ENCODE results near the gene HSPA9. TPM values are rescaled to one million over a fixed set of nuclear protein-coding genes. Genes with fewer than 3 reads are reported as not detected.

The HSPA9 gene
- total RNA-seq, 1 donor from 2014 or later = 297 TPM

DNA sequence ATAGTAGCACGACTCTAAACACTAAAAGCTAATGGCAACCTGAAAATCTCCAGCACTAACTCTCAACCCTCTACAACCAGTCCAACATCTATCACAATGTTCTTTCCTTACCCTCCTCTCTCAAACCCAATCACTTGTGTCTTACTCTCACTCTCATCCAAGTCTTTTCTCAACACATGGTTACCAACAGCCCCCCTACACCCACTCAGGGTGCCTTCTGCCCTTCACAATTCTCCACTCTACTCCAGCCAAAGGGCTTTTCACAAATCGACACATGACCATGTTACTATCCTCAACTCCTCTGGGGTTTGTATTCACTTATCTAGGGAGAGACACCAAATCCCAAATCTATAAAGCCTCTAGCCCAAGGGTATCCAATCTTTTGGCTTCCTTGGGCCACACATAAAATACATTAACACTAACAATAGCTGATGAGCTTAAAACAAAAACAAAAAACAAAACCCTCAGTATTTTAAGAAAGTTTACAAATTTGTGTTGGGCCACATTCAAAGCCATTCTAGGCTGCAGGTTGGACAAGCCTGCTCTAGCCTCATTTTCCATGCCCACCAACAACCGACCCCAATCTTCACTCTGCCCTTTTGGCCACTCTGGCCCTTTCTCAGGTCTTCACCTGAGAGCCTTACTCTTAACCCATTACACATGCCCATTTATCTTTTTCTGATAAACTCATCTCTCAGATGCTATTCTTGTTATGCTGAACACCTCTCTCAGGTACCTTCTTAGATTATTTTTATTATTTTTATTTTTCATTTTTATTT, 11.7 kb downstream of the HSPA9 start:
- no peak for DNase-seq (ENCODE audit: low read depth, low spot score)

DNA sequence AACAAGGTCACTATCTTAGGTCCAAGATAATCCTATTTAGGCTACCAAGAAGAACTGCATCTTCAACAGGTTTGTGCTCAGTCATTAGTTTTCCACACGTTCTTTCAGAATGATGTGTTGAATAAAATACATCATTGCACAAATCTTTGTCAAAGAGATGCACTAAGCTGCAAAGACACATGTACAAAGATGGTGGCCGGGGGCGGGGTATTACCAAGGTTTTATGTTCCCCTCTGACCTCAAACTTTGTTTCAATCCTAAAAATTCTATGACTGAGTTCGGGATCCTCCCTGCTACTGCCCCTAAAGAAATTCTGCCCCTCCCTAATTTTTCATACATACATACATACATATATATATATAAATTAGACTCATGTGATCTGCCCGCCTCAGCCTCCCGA, 14.2 kb downstream of the HSPA9 start:
- no peak for DNase-seq (ENCODE audit: low read depth, low spot score)

DNA sequence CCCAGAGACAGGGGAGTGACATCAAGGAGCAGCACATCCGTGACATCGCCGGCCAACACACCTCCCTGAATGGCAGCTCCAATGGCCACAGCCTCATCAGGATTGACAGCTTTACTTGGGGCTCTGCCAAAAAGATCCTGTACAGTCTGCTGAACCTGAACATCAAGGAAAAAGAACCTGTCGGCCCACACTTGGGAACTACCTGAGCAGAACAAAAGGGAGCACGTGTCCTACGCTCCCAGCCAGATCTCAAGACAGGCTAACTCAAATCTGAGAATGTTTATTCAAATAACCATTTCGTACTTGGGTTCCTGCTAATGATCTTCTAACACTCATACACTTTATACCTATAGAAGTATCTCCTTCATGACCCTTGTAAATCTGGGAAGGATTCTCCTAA, 15.3 kb downstream of the HSPA9 start:
- DNase-seq (ENCODE audit: low read depth, low spot score) = no peak

DNA sequence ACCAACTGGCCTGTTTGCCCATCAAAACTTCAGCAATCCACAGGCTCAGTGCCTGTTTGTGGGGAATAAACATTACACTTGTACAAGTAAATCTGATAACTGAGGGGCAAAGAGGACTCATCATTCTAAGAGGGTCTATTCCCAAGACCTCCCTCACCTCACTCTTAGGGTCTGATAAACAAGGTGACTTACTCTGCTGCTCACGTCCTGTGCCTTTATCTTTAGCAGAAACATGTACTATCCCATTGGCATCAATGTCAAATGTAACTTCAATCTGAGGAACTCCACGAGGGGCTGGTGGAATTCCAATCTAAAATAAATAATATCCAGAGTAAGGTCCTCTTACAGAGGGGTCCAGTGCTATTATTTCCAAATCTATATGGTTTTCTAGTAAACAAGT, 17.5 kb downstream of the HSPA9 start:
- DNase-seq (ENCODE audit: low read depth, low spot score) = no peak

DNA sequence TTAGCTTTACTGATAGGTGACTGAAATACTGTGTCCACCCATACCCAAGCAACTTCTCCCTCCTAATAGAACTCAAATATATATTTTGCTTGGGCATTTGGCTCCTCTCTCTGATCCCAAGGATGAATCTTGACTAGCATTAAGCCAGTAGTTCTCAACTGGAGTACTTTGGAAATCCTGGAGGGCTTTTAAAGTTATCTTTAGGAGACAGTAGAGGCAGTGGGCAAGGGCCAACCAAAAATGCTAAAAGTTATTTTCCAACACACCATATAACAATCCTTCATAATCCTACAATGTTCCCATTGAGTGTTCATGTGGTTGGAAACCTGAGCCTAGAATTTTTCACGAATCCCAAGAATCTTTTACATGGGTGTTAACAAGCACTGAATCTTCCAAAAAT, 21.1 kb downstream of the HSPA9 start:
- no peak for DNase-seq (ENCODE audit: low read depth, low spot score)

DNA sequence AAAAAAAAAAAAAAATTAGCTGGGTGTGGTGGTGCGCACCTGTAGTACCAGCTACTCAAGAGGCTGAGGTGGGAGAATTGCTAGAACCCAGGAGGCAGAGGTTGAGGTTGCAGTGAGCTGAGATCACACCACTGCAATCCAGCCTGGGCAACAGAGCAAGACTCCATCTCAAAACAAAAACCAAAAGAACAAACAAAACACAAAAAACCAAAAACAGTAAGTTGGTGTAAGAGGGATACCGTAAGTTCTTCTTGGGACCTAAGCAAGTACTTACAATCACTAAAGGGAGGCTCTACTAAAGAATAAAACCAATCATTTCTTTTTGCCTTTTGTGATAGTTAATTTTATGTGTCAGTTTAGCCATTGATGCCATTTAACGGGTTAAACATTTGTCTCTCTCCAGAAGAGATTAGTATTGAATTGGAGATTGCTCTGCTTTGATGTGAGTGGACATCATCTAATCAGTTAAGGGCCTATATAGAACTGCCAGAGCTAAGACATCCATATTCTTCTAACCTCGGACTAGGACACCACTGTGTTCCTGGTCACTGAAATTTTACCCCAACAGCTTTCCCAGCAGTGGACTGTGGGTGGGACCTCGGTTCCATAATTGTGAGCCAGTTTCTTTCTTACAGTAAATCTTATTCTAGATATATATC, 21.6 kb downstream of the HSPA9 start:
- no peak for DNase-seq (ENCODE audit: low read depth, low spot score)

DNA sequence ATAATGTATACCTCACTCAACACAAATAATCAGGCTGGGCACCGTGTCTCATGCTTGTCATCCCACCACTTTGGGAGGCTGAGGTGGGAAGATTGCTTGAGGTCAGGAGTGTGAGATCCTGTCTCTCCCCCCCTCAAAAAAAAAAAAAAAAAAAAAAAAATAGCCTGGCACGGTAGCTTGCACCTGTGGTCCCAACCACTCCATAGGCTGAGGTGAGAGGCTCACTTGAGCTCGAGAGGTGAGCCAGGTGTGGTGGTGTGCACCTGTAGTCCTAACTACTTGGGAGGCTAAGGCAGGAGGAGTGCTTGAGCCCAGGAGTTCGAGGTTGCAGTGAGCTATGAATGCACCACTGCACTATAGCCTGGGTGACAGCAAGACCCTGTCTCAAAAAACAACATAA, 22.5 kb downstream of the HSPA9 start:
- no peak for DNase-seq (ENCODE audit: low read depth, low spot score)

DNA sequence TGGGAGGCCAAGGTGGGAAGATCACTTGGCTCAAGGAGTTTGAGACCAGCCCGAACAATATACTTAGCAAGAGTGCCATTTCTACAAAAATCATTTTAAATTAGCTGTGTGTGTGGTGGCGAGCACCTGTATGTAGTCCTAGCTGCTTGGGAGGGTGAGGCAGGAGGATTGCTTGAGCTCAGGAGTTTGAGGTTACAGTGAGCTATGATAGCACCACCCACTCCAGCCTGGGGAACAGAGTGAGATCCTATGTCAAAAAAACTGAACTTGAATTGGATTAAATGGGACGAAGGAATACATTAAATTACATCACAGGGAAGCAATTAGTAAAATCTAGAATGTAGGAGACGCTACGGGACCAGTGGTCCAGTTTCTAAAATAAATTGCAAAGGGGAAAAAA, 25.8 kb downstream of the HSPA9 start:
- DNase-seq (ENCODE audit: low read depth, low spot score) = no peak

DNA sequence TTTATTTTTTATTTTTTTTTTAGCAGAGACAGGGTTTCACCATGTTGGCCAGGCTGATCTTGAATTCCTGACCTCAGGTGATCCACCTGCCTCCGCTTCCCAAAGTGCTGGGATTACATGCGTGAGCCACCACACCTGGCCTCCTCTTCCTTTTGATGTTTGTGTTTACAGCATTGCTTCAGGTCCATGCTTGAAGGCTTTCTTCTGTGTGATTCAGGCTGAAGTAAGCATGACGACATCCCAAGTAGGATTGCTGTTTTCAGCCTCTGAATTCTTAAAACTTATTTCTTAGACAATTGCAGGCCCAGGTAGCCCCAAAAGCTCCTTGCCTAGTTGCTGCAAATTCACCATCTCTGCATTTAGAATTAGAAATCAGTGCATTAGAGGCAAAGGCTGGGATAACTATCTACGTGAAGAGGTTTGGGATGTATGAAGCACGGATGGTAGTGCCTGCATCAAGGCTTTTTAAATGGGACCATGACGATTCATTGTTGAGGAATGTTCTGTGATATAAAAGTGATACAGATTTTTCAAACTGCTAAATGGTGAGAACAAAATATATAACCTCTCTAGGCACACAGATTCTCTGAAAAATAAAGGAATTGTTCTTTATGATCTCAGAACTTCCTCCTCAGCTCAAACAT, 29.2 kb downstream of the HSPA9 start:
- no peak for DNase-seq (ENCODE audit: low read depth, low spot score)

DNA sequence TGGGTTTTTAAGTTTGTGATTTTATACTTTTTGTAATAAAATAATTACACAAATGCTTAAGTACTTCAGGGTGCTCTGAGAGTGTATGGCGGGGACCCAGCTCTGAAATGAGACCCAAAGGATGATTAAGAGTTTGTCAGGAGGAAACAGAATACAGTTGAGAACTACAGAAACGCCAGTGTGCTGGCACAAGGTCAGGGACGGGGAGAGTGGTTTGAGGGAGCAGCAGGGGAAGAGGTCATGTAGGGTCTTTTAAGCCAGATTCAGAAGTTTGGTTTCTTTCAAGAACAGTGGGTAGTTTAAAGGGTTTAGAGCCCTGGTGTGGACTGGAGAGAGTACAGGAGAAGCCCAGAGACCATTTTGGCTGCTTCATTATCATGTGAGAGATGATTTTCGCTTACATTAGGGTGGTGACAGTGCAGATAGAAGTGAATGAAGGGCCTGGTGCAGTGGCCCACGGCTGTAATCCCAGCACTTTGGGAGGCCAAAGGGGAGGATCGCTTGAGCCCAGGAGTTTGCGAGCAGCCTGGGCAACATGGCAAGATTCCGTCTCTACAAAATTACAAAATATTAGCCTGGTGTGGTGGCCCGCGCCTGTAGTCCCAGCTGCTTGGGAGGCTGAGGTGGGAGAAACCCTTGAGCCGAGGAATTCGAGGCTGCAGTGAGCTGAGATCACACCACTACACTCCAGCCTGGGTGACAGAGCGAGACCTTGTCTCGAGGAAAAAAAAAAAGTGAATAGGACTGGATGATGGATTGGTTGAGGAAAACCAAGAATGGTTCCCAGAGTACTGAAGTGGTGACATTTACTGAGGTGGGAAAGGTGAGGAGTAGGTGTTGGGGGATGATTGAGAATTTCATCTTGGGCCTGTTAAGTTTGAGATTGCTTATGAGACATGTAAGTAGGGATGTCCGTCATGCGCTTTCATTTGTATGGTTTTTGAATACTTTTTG, 30.7 kb downstream of the HSPA9 start:
- DNase-seq (ENCODE audit: low read depth, low spot score) = no peak

DNA sequence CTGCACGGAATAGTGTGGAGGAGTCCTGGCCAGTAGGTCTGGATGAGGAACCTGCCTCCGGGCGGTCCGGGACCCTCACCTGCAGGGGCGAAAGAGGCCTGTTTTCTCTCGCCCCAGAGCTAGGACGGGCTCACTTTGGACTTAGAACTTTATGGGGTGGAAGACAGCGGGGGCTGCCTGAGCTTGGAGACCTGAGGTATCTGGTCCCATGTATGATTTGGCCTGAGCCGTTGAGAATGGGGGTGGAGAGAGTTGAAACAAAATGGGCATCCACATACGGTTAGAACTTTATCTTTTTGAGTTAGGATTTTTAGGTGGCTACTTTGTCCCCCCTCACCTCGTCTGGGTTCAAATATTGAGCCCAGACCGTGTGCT, 31.5 kb downstream of the HSPA9 start:
- no peak for DNase-seq (ENCODE audit: low read depth, low spot score)

DNA sequence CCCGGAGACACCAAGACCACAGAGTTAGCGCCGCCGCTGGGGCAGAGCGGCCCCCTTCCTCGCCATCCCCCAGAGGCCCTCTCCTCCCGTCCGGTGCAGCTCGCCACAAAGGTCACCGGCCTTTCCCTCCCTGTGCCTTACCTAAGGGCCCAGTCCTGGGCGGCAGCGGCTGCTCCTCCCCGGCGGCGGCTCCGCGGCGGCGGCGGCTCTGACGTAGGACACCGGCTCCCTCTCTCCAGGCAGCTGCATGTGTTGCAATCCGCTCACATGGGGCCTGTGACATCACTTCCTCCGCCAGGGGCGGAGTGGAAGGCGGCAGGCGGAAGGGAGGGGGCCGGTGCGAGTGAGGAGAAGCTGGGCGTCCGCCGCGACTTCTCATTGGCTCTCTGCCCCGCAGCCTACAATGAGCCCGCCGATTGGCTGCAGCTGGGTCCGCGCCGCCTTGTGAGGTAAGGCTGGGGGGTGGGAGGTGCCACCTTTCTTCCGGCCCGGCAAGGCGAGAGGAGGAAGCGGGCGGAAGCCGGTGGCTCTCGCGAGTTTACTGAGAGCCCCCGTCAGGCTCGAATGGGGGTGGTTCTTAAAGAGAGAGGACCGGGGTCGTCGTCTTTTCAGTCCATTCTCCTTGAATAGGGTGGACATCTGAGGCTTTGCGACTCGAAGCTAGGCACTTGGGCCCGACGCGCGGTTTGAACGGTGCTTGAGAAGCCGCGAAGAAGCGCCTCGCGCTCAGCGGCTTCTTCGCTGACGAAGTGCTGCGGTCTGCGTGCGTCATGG, 32.1 kb downstream of the HSPA9 start, which contains the start of gene ETF1:
Gene ETF1 (minus strand): TSS at position 281 of the 774 bp plus-strand sequence. CDS start 318 bp downstream, outside the sequence.
- peak; percentile 99 for DNase-seq (ENCODE audit: low read depth, low spot score)

DNA sequence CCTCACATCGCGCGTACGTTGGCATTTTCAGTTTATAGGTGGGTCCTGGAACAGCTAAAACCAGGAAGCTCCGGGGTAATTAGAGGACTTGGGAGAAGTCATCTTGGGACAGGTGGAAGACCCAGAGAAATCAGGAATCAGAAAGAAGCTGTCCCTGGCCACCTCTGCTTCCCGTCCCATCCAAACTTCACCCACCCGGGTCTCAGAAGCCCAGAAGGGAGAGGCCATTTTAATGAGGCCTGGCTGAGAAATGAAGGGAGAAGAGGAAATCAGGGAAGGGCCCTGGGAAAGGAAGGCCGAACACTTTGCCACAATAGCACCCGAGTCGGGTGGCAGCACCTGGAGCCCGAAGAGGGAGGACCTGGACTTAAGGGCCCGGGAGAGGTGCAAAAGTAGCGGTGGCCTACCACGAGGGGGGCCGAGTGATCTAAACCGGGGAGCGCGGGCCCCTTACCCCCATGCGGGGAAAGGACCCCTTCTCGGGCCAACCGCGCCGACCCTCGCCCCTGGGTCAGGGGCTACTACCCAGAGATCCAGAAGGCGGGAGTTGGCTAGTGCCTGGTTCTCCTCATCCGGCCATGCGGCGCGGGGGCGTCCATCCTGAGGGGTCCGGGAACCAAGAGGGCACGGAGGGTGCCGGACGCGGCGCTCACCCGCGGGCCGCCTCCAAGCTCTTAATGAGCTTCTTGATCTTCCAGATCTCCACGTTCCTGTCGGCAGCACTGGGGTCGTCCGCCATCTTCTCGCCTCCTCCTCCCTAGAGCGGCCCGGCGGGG, 32.8 kb downstream of the HSPA9 start:
- DNase-seq (ENCODE audit: low read depth, low spot score) = no peak

DNA sequence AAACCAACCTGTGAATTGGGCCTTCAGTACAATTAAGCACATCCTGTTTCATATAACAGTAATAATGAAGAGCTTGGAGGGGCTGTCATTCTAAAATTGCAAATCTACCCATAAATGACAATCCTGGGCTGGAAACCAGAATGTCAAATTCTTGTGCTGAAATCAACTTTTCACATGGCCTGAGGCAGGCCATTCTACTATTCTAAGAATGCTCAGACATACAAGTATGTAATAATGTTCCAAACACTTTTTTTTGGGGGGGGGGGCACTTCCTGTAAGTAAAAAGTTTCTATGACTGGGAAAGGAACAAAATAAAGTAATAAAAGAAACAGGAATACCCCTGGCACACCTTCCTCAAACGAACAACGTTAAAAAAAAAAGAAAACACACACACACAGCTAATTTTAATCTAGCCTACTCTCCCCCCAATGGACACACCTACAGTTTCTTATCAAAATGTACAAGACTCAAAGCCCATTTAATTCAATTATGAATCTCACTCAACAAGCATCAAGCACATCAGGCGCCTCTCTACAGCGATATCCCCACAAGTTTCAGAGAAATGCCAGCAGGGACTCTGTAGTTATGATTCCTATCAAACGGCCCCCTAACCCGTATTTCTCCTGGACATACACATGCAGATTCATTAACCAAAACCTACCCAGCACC, 33.6 kb downstream of the HSPA9 start:
- DNase-seq (ENCODE audit: low read depth, low spot score) = no peak

DNA sequence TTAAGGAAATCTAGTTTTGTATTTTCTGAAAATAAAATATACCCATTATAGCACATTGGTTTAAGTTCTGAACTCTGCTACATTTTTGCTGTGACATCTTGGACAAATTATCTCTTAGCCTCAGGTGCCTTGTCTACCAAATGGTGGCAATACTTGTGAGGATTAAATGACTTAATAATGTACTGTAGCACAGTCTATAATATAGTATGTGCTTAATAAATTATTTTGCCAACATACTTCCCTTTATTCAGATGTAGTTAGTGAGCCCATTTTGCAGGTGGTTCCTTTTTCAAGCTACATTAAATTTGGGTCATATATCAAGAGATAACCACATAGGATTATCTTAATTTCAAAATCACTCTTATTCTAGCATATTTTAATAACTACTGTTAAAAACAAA, 35.4 kb downstream of the HSPA9 start:
- DNase-seq (ENCODE audit: low read depth, low spot score) = no peak

DNA sequence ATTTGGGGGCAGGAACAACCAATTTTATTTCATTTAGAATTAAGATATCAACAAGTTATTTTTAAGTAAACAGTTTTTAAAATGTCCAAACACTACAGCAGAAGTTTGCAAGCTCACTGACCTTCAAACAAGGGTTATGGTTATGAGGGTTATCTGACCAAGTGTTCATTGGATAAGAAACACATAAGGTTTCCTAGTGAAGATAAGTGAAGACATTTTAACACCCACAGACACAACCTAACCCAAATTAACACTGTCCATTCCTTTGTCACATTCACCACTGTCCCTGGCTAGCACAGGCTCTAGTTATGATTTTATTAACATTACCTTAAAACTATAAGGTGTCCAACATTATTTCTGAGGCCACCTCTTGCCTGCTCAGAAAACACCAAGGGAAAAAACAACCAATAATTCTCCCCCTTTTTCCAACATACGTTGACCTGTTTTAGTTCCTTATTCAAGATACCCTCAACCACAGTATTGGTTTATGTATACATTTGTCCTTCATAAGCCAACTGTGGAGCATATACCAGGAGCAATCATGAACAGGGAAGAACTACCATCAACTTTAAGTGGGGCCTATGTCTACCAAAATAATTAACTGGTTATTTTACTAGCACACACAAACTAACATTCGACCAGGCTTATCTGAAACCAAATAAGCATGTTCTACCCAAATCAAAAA, 36.1 kb downstream of the HSPA9 start:
- no peak for DNase-seq (ENCODE audit: low read depth, low spot score)

DNA sequence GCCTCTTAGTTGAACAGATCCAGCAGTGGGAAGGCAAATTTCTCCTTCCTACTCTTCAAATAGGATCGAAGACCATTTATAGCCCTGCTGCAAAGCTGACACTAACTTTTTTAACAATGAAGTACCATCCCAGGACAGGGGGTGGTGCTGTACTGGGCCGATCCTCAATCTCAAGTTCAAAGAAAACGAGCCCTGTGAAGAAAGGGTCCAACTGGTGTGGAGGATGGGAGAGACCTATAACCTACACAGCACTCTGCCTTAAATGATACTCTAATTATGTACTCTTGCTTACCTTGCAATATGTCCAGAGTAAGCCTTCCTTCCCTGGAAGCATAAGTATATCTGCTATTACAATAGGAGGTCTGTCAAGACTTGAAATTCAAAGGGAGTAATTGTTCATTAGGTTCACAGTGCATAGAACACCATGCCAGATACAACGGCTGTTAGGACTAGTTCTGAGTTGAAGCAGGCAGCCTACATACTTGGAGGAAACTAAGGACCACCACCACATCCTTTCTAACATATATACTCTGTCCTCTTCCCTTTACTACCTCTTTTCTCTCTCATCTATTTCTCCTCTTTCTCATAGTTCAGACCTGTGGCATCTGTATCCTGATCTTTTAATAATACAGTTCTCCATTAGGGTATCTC, 38.4 kb downstream of the HSPA9 start:
- no peak for DNase-seq (ENCODE audit: low read depth, low spot score)

DNA sequence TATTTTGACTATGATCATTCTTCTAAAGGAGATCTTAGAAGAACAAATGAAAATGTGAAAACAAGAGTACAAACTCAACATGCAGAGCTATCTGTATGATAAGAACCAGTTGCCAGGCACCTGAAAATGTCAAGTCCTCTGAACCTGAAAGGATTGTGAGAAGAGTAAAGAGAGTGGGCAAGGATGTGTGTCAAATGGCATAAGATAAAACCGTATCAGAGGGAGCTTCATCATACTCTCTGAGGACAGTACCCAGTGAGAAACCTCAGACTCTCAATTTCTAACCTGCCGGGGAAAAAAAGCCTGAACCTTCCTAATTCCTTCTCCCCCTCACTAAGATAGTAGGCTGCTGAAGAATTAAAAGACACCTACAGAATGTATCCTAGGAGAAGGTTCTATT, 39.0 kb downstream of the HSPA9 start:
- no peak for DNase-seq (ENCODE audit: low read depth, low spot score)

Measured in pulmonary artery endothelial cell (primary cell).